Skin of body (tissue), 3 donors: ENCODE measurements around the gene EAPP. TPM values are rescaled to one million over a fixed set of nuclear protein-coding genes. Genes with fewer than 3 reads are reported as not detected.
"Not testable (repeated sequence)": the region's sequence is repeated elsewhere in the genome, so short reads cannot be mapped to it uniquely, and the experiment has no call there.

Experiments
- DNase-seq: peaks from one replicate; lab custom pipeline; 2025; lab: John Stamatoyannopoulos, UW
- small RNA-seq: library from RNA; depleted of rRNA; stranded (forward); fragments of <200 nt; gene quantifications from one replicate; pipeline ENCODE3, GENCODE V24; 2014; ENCODE audit warnings: low replicate concordance
- total RNA-seq: library from RNA; depleted of rRNA; stranded (reverse); fragments of >200 nt; gene quantifications from one replicate; pipeline ENCODE4 v1.2.3, GENCODE V29; 2014

The EAPP gene
- total RNA-seq, 1 donor from 2014 or later = 61.6 TPM

GRCh38 chr14:34488528-34488927 is 51.0 kb downstream of the EAPP start:
- no peak for DNase-seq

- DNase-seq = no peak
Observed at GRCh38 chr14:34484726-34485125, 54.8 kb downstream of the EAPP start.

- no peak for DNase-seq
Observed at GRCh38 chr14:34482463-34482862, 57.0 kb downstream of the EAPP start.

DNA sequence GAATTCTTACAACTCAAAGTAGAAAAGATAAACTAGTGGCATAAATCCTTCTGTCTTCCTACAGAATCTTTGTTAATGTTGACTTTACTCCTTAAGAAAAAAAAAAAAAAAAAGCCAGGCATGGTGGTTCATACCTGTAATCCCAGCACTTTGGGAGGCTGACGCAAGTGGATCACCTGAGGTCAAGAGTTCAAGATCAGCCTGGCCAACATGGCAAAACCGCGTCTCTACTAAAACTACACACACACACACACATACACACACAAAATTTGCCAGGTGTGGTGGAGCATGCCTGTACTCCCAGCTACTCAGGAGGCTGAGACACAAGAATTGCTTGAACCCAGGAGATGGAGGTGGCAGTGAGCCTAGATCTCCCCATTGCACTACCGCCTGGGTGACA is 59.8 kb downstream of the EAPP start:
- no peak for DNase-seq

GRCh38 chr14:34478261-34478660 is 61.2 kb downstream of the EAPP start:
- DNase-seq = no peak

DNA sequence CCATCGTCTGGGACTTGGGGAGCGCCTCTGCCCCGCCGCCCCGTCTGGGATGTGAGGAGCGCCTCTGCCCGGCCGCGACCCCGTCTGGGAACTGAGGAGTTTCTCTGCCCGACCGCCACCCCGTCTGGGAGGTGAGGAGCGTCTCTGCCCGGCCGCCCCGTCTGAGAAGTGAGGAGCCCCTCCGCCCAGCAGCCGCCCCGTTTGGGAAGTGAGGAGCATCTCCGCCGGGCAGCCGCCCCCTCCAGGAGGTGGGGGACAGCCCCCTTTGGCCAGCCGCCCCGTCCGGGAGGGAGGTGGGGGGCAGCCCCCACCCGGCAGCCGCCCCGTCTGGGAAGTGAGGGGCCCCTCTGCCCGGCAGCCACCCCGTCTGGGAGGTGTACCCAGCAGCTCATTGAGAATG is 63.5 kb downstream of the EAPP start:
- not testable (repeated sequence) for DNase-seq

DNA sequence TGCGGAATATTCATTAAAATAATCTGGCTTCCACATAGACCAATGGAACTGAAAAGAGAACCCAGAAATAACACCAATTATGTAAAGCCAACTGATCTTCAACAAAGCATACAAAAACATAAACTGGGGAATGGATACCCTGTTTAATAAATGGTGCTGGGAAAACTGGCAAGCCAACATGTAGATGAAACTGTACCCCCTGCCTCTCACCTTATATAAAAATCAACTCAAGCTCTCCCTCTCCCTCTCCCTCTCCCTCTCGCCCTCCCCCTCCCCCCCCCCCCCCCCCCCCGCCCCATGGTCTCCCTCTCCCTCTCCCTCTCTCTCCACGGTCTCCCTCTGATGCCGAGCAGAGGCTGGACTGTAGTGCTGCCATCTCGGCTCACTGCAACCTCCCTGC is 64.3 kb downstream of the EAPP start:
- no peak for DNase-seq

DNA sequence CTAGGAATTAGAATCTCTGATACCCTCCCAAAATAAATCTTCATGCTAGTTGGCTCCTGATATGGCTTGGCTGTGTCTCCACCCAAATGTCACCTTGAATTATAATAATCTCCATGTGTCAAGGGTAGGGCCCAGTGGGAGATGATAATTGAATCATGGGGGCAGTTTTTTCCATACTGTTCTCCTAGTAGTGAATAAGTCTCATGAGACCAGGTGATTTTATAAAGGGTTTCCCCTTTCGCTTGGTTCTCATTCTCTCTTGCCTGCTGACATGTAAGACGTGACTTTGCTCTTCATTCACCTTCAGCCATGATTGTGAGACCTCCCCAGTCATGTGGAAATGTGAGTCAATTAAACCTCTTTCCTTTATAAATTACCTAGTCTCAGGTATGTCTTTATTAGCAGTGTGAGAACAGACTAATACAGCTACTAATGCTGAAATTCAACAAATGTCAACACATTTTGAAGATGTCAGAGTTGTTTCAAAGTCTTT is 65.3 kb downstream of the EAPP start:
- DNase-seq = no peak

DNA sequence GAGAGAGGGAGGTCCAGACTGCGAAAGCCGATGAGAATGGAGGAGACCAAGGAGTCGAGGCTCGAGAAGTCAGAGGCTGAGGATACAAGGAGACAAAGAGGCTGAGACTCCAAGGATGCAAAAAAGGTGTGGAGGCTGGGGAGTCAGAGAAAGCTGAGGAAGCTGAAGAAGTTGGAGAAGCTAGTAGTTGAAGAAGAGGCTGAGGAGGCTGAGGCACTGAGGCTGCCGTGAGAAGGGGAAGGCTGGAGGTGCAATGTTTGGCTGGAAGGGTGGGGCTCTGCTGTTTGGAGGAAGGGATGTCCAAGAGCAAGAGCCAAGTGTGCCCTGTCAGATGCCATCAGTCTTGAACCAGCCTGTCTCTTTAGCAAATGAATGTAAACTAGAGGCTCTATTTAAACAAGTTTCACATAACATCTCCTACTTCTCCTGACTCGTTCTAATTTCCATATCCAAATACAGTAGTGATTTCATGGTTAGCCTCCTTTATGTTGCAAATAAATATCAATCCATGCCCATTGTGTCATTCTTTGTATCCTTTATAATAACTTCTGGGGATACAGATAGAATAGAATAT is 66.7 kb downstream of the EAPP start:
- DNase-seq = no peak

- DNase-seq = no peak
Observed at GRCh38 chr14:34470319-34470718, 69.2 kb downstream of the EAPP start.

GRCh38 chr14:34466691-34467090 is 72.8 kb downstream of the EAPP start:
- no peak for DNase-seq

Small RNA genes lying within 50 kb of the gene (small RNA-seq; reads per million reads assigned to genes)
- not detected for gene RNU1-27P
- gene RNU1-28P = not detected

Other genes starting within 250 kb of the EAPP start
- gene SPTSSA, start 77.5 kb downstream of the EAPP start, total RNA-seq = 21.4 TPM
- gene SNX6, start 90.4 kb upstream of the EAPP start, total RNA-seq = 81.2 TPM
- 99.0 TPM for gene CFL2, start 174.9 kb upstream of the EAPP start, total RNA-seq